AG08395 (cell line): Measurements from ENCODE around the gene PSMC2.
"Not testable (repeated sequence)": the region's sequence is repeated elsewhere in the genome, so short reads cannot be mapped to it uniquely, and the experiment has no call there.

Source experiments
- DNase-seq: peaks from one replicate; pipeline ENCODE4 v3.0.0; 2012; ENCODE audit warnings: mixed read lengths, low spot score

The PSMC2 gene

GRCh38 chr7:103379270-103379975, 32.0 kb downstream of the PSMC2 start:
- no peak for DNase-seq

GRCh38 chr7:103380395-103381191, 33.1 kb downstream of the PSMC2 start:
- no peak for DNase-seq

GRCh38 chr7:103381280-103382031, 34.0 kb downstream of the PSMC2 start:
- no peak for DNase-seq

- no peak for DNase-seq
These were observed 34.6 kb downstream of the PSMC2 start for GRCh38 chr7:103382032-103382402.

GRCh38 chr7:103387242-103387641, 39.8 kb downstream of the PSMC2 start:
- no peak for DNase-seq

GRCh38 chr7:103388469-103389140, 41.2 kb downstream of the PSMC2 start:
- DNase-seq, result no peak

- no peak for DNase-seq
These were observed 41.8 kb downstream of the PSMC2 start for GRCh38 chr7:103389263-103389662.

- DNase-seq, result no peak
These were observed 43.7 kb downstream of the PSMC2 start for GRCh38 chr7:103391150-103391549.

GRCh38 chr7:103391976-103392375, 44.5 kb downstream of the PSMC2 start:
- DNase-seq, result no peak

GRCh38 chr7:103394566-103394965, 47.1 kb downstream of the PSMC2 start:
- no peak for DNase-seq

GRCh38 chr7:103395071-103395470, 47.6 kb downstream of the PSMC2 start:
- no peak for DNase-seq

- DNase-seq, result no peak
These were observed 49.0 kb downstream of the PSMC2 start for GRCh38 chr7:103396471-103396870.

- no peak for DNase-seq
These were observed 51.2 kb downstream of the PSMC2 start for GRCh38 chr7:103398483-103399127.

- DNase-seq, result not testable (repeated sequence)
These were observed 52.2 kb downstream of the PSMC2 start for GRCh38 chr7:103399687-103400086.

GRCh38 chr7:103405789-103406613, 58.6 kb downstream of the PSMC2 start:
- not testable (repeated sequence) for DNase-seq

- DNase-seq, result no peak
These were observed 64.7 kb downstream of the PSMC2 start for GRCh38 chr7:103412151-103412550.

GRCh38 chr7:103413407-103413806, 66.0 kb downstream of the PSMC2 start:
- DNase-seq, result no peak

GRCh38 chr7:103418241-103418640, 70.8 kb downstream of the PSMC2 start:
- no peak for DNase-seq
